Activated gamma-delta T cell treated with anti-CD3 and anti-CD28 coated beads, Interleukin-2, amount 50 U/mL, for 16 hours (primary cell): ENCODE data around the gene ESF1.

ENCODE experiments used
- DNase-seq: peaks from one replicate; pipeline ENCODE4 v3.0.0-alpha.2; 2020; ENCODE audit warnings: low read depth

Gene ESF1, protein sequence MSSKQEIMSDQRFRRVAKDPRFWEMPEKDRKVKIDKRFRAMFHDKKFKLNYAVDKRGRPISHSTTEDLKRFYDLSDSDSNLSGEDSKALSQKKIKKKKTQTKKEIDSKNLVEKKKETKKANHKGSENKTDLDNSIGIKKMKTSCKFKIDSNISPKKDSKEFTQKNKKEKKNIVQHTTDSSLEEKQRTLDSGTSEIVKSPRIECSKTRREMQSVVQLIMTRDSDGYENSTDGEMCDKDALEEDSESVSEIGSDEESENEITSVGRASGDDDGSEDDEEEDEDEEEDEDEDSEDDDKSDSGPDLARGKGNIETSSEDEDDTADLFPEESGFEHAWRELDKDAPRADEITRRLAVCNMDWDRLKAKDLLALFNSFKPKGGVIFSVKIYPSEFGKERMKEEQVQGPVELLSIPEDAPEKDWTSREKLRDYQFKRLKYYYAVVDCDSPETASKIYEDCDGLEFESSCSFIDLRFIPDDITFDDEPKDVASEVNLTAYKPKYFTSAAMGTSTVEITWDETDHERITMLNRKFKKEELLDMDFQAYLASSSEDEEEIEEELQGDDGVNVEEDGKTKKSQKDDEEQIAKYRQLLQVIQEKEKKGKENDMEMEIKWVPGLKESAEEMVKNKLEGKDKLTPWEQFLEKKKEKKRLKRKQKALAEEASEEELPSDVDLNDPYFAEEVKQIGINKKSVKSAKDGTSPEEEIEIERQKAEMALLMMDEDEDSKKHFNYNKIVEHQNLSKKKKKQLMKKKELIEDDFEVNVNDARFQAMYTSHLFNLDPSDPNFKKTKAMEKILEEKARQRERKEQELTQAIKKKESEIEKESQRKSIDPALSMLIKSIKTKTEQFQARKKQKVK

DNA sequence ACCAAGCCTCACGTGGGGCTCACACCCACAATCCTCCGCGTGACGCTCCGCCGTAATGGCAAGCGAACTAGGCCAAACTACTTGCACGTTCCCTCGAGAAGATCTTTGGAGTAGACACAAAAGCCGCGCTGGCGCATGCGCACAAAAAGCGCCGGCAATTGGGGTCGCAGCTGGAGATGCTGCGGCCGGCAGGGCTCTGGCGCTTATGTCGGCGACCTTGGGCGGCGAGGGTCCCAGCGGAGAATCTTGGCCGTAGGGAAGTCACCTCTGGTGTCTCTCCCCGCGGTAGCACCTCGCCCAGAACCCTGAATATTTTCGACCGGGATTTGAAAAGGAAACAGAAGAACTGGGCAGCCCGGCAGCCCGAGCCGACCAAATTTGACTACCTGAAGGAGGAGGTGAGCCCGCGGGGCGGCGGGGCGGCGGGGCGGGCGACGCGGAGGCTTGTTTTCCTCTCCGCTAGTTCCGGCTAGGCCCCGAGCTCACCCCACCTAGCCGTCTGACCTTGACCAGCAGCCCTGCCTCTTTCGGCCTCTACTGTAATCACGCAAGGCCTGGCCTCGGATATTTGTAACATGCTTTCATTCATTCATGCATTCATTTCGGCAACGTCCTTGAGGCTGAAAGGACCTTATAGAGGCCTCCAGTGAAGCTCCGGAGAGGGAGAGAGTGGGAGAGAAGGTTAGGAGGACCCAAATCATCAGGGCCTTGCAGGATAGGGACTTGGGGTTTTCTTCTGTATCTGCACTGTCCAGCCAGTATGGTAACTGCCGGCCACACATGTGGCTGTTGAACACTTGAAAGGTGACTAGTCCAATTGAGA is at the start of gene ESF1, which contains the start of gene NDUFAF5:
Gene ESF1, minus strand, starts transcription at position 27 of the 823 bp plus-strand sequence. CDS start 1,779 bp downstream, outside the sequence.
Gene NDUFAF5, plus strand, starts transcription at position 136 of the 823 bp plus-strand sequence. Its CDS starts 41 bp downstream, at position 177.
- DNase-seq, result peak; percentile 89

DNA sequence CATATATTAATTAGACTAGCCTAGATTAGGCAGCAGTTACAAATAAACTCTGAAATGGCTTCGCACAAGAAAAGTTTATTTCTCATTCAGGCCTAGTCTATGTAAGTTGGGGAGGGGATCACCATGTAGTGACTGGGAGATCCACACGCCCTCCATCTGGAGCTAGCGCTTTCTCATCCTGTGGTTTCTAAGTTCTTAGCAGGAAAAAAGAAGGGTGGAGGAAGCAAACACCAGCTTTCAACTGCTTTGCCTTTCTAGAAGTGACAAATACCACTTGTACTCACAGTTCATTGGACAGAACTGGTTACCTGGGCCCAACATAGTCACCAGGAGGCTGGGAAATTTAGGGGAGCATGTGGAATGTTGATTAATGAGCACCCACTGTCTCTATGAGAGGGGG is 46.8 kb upstream of the ESF1 start:
- DNase-seq, result no peak

GRCh38 chr20:13825465-13825864 is 40.7 kb upstream of the ESF1 start:
- no peak for DNase-seq

DNA sequence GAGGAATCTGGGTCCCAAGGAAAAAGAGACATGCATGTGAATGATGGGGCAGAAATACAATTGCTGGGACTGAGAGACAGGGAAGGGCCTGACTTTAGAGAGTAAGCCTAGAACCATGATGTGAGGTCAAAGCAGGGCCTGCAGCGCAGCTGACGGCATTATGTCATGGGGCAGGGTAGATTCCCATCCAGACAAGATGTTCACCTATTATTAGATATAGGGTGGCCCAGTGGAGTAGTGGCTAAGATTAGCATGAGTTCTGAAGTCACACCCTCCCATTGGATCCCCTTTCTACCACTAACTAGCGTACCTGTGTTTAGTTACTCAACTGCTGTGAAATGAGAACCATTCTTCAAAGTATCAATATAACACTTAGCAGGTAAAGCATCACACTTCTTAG is 39.7 kb upstream of the ESF1 start:
- no peak for DNase-seq

GRCh38 chr20:13822459-13822858 is 37.7 kb upstream of the ESF1 start:
- DNase-seq, result no peak

DNA sequence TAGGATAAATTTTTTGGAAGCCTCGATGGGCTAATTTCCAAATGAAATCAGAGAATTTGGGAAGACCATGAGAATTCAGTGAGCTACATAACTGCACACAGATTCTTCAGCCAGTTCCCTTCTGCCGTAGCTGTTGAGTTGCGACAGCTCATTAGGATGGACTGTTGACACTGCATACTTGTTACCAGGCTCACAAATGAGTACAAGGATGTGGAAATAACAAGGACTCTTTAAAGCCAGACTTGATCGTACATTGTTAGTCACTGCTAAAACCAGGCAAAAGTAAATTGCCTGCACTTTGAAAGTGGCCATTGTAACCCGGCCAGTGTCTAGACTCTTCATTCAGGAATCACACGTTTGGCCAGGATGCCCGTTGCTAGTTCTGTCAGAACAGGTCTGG is 37.2 kb upstream of the ESF1 start:
- DNase-seq, result no peak

DNA sequence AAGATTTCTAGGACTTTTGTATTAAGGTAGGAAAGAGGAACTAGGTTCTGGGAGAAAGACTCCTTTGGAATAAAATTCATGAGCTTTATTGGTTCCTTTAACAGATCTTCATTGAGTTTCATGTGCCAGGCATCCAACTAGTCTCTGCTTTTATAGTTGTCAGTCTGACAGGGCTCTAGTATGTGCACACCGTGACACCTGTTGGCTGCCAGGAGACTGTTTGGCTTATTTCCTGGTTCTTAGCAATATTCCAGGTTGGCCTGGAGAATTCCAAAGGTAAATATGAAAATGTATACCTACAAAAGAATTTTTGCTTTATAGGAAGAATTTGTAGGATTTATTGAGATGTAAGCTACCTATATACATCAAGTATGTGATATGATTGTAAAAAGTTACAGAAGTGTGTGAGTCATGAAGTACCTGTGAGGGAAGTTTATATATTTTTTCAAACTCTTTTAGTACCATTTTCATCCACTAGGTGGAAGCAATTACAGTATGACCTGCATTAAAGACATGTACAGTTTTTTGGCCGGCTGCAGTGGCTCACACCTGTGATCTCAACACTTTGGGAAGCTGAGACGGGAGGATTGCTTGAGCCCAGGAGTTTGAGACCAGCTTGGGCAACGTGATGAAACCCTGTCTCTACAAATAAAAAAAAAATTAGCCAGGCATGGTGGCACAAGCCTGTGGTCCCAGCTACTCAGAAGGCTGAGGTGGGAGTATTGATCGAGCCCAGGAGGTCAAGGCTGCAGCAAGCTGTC is 35.3 kb upstream of the ESF1 start:
- DNase-seq, result no peak

- DNase-seq, result no peak
Observed at GRCh38 chr20:13817342-13817741, 32.6 kb upstream of the ESF1 start.

- DNase-seq, result no peak
Observed at GRCh38 chr20:13816757-13817156, 32.0 kb upstream of the ESF1 start.

DNA sequence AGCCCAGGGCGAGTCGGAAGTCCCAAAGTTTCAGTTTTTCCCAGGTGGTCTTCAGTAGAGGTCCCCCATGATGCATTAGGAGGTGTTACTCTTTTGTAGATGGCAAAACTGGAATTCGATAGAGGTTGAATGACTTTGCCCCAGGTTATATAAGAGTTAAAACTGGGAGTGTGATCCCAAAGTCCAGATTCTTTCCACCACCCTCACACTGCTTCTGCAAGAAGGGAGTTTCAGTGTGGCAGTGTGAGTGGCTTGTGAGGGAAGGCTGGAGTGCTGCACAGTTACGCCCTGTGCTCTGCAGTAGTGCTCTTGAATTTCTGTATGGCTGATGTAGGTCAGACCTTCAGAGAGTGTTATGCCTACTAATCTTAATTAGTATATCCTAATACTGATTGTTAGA is 30.0 kb upstream of the ESF1 start:
- DNase-seq, result no peak

GRCh38 chr20:13813910-13814309 is 29.2 kb upstream of the ESF1 start:
- DNase-seq, result no peak

DNA sequence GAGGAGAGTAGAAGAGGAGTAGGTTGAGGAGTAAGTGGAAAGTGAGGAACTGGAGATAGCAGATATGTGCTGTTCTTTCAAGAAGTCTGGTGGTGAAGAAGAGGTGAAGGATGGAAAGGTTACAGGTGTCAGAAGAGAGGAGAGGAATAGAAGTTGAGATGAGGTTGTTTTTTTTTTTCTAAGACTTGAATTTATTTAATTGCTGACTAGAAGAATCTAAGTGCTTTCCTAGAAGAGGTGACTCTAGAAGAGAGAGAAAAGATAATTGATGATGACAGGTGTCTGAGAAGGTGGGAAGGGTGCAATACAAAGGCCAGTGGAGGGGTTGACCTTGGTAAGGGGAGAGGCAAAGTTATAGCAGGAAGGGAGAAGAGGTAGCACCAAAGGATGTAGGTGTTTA is 25.7 kb upstream of the ESF1 start:
- no peak for DNase-seq

- DNase-seq, result no peak
Observed at GRCh38 chr20:13809855-13810254, 25.1 kb upstream of the ESF1 start.

- DNase-seq, result no peak
Observed at GRCh38 chr20:13809373-13809772, 24.7 kb upstream of the ESF1 start.

GRCh38 chr20:13800728-13801134 is 16.0 kb upstream of the ESF1 start:
- DNase-seq, result no peak

DNA sequence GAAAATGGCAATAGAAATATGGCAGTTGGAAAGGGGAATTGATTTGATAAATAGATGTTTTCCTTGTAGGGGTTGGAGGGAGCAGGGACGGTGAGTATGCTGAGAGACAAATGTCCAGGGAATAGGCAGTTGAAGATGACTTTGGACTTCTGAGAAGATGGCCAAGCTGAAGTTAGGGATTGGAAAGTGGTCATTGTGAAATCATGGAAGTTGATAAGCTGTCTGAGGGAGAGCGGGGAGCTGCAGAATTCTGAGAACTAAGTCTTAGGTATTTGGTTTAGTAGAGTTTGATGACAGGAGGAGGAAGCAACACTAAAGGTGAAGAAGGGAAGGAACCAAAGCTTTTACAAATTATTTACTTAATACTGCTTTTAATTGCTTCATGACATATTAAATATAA is 15.3 kb upstream of the ESF1 start:
- no peak for DNase-seq

DNA sequence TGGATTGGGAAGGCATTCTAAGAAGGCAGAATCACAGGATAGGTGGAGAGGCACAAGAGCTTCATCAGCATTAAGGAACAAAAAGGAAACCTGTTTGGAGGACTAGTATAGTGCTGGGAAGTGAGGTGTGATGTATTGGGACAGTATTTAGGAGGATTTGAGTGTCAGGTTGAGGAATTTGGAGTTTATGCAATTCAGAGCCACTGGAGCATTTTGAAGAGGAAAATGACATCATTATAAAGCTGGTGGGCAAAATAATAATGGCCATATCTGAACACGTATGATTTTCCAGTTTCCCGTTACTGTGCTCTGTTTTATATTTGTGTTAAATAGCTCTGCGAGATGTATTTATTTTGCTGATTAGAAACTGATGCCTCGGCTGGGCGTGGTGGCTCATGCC is 14.3 kb upstream of the ESF1 start:
- no peak for DNase-seq

- DNase-seq, result no peak
Observed at GRCh38 chr20:13794667-13795066, 9.9 kb upstream of the ESF1 start.

- DNase-seq, result no peak
Observed at GRCh38 chr20:13793001-13793400, 8.3 kb upstream of the ESF1 start.

DNA sequence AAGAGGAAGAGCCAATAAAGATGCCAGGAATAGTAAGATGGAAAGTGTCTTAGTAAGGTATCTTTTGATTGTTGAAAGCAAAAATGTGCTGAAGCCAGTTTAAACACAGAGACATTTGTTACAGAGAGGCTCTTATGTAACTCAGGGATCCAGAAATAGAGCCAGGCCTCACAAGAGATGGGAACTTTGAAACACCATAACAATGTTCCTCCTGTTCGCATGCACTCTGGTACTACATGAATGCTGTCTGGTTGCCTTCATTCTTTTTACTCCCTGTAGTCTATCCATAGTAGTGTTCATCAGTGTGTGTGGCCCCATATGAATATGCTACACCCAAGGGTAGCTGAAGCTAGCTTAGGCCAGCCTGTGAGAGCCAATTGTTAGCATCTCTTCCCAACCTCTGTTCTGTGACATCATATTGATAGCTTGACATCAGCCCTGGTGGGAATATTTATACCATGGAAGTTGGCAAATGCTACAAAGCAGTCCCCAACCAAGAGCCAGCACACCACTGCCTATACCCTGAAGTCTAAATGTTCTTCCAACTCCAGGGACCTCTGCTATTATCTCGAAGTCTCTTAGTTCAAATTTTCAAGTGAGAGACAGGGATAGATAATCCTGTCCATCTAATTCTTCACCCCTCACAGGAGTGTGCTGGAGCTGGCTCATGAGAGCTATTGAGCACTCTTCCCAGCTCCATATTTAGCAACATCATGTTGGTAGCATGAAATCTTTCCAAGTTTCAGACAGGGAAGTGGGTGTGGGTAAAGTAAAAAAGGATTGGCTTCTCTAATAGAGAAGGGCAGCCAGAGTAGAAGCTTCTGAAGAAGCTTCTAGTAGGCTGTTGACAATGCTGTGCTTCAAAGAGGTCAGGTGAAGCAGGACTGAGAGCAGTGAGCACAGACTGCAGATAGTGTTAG is 7.1 kb upstream of the ESF1 start:
- no peak for DNase-seq
